22Rv1 (cell line): ENCODE results near the gene SELENOF.
"Not testable (repeated sequence)": the region's sequence is repeated elsewhere in the genome, so short reads cannot be mapped to it uniquely, and the experiment has no call there.

Source experiments
- H3K27ac ChIP-seq: fragments of 450-650 bp; 2 replicates; pipeline ENCODE4 v1.5.1; 2017
- ZFX ChIP-seq: fragments of 450-650 bp; IDR thresholded peaks from 2 replicates; pipeline ENCODE4 v1.6.1; 2017; ENCODE audit warnings: antibody characterized with exemption, borderline replicate concordance
- TF ChIP-seq, protein P1 (sequence below): fragments of 450-650 bp; IDR thresholded peaks from 2 replicates; pipeline ENCODE4 v1.5.1; 2017; ENCODE audit warnings: mild to moderate bottlenecking

SELENOF gene

DNA sequence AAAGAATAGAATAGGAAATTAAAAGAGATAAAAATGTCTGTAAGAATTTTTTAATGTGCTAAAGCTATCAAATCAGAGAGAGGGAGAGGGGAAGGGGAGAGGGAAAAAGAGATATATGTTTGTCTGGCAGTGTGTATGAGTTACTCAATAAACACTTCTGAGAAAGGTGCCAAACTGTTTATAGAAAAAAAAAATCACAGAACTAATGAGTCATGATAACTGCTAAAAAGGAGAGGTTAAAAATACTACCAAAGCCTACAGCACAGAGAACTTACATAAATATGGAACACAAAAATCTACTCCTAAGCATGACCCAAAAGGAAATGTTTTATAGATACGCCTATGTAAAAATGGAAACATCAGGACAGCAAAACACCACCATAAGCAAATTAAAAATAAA, 45.4 kb downstream of the SELENOF start:
- TF ChIP-seq ZFX: no peak

DNA sequence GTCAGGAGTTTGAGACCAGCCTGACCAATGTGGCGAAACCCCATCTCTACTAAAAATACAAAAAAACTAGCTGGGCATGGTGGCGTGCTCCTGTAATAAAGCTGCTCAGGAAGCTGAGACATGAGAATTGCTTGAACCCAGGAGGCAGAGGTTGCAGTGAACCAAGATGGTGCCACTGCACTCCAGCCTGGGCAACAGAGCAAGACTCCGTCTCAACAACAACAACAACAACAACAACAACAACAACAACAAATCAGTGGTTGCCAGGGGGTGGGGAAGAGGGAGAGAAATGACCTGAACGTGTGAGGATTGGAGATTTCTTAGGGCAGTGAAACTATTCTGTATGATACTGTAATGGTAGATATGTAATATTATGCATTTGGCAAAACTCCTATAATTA, 46.6 kb downstream of the SELENOF start:
- not testable (repeated sequence) for H3K27ac ChIP-seq

More for the DNA sequence above, 45.4 kb downstream of the SELENOF start:
- no peak overlapping the region for H3K27ac ChIP-seq

DNA sequence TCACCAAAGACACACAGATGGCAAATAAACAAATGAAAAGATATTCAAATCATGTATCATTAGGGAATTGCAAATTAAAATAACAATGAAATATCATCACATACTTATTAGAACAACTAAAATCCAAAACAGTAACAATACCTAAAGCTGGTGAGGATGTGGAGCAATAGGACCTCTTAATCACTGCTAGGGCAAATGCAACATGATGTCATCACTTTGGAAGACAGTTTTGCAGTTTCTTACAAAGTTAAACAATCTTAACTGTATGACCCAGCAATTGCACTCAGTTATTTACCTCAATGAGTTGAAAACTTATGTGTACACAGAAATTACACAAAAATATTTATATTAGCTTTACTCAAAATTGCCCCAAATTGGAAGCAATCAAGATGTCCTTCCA, 47.3 kb downstream of the SELENOF start:
- TF ChIP-seq, protein P1, sequence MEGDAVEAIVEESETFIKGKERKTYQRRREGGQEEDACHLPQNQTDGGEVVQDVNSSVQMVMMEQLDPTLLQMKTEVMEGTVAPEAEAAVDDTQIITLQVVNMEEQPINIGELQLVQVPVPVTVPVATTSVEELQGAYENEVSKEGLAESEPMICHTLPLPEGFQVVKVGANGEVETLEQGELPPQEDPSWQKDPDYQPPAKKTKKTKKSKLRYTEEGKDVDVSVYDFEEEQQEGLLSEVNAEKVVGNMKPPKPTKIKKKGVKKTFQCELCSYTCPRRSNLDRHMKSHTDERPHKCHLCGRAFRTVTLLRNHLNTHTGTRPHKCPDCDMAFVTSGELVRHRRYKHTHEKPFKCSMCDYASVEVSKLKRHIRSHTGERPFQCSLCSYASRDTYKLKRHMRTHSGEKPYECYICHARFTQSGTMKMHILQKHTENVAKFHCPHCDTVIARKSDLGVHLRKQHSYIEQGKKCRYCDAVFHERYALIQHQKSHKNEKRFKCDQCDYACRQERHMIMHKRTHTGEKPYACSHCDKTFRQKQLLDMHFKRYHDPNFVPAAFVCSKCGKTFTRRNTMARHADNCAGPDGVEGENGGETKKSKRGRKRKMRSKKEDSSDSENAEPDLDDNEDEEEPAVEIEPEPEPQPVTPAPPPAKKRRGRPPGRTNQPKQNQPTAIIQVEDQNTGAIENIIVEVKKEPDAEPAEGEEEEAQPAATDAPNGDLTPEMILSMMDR: no peak
- no peak for TF ChIP-seq ZFX
- no peak overlapping the region for H3K27ac ChIP-seq

DNA sequence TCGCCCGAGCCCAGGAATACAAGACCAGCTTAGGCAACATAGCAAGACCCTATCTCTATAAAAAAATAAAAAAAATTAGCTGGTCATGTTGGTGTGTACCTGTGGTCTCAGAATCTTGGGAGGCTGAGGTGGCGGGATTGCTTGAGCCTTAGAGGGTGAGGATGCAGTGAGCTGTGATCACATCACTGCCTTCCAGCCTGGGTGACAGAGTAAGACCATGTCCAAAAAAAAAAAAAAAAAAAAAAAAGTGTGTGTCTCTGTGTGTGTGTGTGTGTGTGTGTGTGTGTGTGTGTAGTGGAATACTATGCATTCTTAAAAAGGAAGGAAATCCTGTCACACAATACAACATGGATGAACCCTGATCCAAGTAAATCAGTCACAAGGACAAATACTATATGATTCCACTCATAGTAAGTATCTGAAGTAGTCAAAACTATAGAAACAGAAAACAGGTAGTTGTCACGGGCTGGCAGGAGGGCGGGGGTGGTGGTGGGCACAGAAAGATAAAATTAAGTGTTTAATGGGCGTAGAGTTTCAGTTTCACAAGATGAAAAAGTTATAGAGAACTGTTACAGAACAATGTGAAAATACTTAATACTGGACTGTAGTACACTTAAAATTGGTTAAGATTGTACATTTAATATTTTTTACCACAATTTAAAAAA, 47.8 kb downstream of the SELENOF start:
- H3K27ac ChIP-seq: no peak overlapping the region
- TF ChIP-seq, protein P1: no peak
- TF ChIP-seq ZFX: no peak

DNA sequence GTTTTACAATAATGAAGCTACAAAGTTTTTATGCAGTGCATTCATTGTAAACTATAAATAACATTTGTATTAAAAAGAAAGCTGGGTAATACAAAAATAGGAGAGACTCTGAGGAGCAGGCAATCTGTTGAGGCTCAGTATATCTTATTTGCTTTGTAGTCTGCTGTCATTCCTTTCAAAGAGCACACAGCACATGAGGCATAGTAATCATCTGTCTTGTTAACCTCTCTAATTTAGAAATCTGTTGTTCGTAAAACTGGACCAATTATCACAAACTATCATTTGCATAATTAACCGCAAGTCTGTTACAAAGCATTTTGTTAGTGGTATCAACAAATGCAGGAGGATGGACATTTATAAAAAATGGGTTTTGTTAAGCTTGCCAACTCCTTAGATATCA, 51.0 kb downstream of the SELENOF start:
- TF ChIP-seq ZFX: no peak
- TF ChIP-seq, protein P1: no peak
- H3K27ac ChIP-seq: no peak overlapping the region

DNA sequence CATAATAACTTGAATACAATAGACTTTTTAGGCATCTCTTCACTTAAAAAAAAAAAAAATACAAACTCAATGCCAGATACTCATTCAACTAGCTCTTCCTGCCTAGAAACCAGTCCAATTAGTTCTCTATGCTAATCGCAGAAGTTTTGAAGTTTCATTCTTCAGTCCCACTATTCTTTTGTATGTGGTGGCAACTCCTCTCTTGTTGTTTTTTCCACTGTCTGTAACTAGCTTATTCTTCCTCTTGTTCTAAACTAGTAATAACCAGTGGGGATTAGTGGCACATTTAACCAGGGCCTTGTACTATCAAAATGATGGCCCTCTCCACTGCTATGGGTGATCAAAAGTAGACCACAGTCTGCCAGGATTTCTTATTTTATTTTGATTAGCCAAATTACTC, 52.5 kb downstream of the SELENOF start:
- H3K27ac ChIP-seq: no peak overlapping the region
- TF ChIP-seq, protein P1: no peak

DNA sequence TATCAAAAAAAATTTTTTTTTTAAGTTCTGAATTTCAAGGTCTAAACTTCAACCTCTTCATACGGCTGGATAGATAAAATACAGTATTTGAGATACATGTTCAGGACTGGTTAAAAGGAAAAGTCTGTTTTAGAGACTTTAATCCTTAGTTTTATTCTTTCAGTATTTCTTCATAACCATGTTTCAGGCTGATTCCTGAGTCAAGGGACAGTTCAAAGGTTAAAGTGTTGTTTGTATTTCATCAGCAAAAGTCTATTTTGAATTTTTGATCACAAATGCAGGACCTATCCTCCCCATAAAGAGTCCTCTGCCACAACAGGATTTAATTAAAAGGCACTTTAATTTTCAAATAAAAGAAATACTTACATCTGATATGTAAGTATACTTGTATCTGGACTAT, 53.5 kb downstream of the SELENOF start:
- H3K27ac ChIP-seq: no peak overlapping the region
- TF ChIP-seq ZFX: no peak
- TF ChIP-seq, protein P1: no peak

DNA sequence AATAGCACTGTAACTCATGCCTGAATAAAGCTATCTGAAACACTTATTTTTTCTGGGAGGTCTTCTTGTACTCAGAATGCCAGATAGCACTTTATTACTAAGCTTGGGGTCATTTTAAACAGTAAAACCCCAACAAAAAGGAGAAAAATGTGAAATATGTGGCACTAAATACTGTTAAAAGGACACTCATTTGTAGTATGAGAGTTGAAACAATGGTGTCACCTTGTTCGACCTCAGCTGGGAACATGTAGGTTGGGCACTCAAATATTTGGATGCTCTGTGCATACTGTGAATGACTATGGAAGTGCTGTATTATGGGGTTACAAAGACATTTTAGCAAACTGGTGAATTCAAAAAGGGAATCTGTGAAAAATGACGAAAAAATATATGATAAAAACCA, 53.9 kb downstream of the SELENOF start:
- H3K27ac ChIP-seq: no peak overlapping the region
- TF ChIP-seq ZFX: no peak
- TF ChIP-seq, protein P1: no peak
